Thyroid gland (tissue), 4 donors: ENCODE measurements around the gene RPLP2. TPM values are rescaled to one million over a fixed set of nuclear protein-coding genes. Genes with fewer than 3 reads are reported as not detected.

Experiments
- DNase-seq, 2 donors: peaks; one replicate each; pipeline ENCODE4 v3.0.0-alpha.2; 2019
- H3K27ac ChIP-seq, 3 donors: fragments of 200-600 bp; sonication (generic); 1 replicate in 2 of 3; 2 replicates in 1 of 3; pipeline ENCODE4 v1.5.1; 2016 to 2019; ENCODE audit warnings: mild to moderate bottlenecking in 1 of 3, moderate library complexity in 1 of 3
- H3K27me3 ChIP-seq: fragments of 200-600 bp; sonication (generic); one replicate; pipeline ENCODE4 v1.5.1; 2019
- H3K36me3 ChIP-seq, 2 donors: fragments of 200-600 bp; sonication (generic); one replicate each; pipeline ENCODE4 v1.5.1; 2016 to 2019
- H3K4me1 ChIP-seq, 2 donors: fragments of 200-600 bp; sonication (generic); one replicate each; pipeline ENCODE4 v1.5.1; 2017 to 2019
- H3K4me3 ChIP-seq, 3 donors: fragments of 200-600 bp; sonication (generic); replicated peaks in 1 of 3; 1 replicate in 2 of 3; 2 replicates in 1 of 3; pipeline ENCODE4 v1.5.1; 2016; ENCODE audit warnings: mild to moderate bottlenecking in 1 of 3
- H3K9me3 ChIP-seq: fragments of 200-600 bp; sonication (generic); one replicate; pipeline ENCODE4 v1.5.1; 2017
- POLR2A ChIP-seq, 2 donors: fragments of 450-650 bp; IDR thresholded peaks; one replicate each; pipeline ENCODE4 v1.6.1; 2017; ENCODE audit warnings: antibody characterized with exemption in 2 of 2, mild to moderate bottlenecking in 2 of 2, moderate library complexity in 1 of 2
- WGBS, 2 donors: methylation state at CpG; one replicate each; pipeline ENCODE4 v1.1.5; 2017; 5-methylcytosine and 5-hydroxymethylcytosine counted together
- intact Hi-C: fragments of 100-400 bp; cut with DNase I; formaldehyde crosslinking; loops from one replicate; pipeline ENCODE4 v1.15.1; 2023
- total RNA-seq, 4 donors: library from RNA; depleted of rRNA; stranded (reverse); fragments of >200 nt; gene quantifications; one replicate each; pipeline ENCODE4 v1.2.3, GENCODE V29; 2016
- TF ChIP-seq, protein P1 (sequence below), 6 experiments: fragments of 200-600 bp in 3 of 6; fragments of 450-650 bp in 3 of 6; sonication (generic) in 3 of 6; IDR thresholded peaks; one replicate each; pipeline ENCODE4 v1.5.1; 2016 to 2019; ENCODE audit warnings: antibody characterized with exemption in 6 of 6, mild to moderate bottlenecking in 2 of 6, inconsistent platforms in 1 of 6, moderate library complexity in 1 of 6

Gene RPLP2
- total RNA-seq, 4 donors from 2014 or later: 172 to 526 (median 290) TPM

DNA sequence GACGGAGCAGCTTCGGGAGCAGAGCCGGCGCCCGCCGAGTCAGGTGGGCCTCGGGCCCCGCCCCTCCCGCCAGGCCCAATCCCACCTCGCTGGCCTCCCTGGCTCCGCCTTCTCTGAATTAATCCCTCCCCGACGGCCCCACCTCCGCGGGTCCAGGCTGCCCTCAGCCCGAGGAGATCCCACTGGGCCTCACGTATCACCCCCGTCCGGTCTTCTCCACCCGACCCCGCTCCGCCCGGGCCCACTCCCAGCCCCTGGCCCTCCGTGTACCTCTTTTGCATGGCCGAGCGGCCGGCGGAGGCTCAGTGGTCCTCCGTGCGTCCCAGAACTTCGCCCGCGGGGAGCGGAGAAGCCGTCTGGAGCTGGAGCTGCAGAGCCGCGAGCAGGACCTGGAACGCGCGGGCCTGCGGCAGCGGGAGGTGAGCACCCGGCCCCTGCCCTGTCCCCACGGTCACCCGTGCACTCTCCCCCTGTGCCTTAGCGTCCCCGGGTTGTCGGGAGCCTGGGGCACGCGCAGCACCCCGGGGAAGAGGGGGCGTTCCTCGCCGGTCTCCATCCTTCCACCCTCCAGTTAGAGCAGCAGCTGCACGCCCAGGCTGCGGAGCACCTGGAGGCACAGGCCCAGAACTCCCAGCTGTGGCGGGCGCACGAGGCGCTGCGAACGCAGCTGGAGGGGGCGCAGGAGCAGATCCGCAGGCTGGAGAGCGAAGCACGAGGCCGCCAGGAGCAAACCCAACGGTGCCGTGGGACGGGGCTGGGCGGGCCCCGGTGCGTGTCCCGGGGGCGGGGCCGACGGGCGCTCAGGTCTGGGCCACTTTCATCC, 20.7 kb downstream of the RPLP2 start:
- peak in 1 of 2 donors; percentile 51 for TF ChIP-seq POLR2A (IDR thresholded peaks at IDR 0.05)
- TF ChIP-seq, protein P1, sequence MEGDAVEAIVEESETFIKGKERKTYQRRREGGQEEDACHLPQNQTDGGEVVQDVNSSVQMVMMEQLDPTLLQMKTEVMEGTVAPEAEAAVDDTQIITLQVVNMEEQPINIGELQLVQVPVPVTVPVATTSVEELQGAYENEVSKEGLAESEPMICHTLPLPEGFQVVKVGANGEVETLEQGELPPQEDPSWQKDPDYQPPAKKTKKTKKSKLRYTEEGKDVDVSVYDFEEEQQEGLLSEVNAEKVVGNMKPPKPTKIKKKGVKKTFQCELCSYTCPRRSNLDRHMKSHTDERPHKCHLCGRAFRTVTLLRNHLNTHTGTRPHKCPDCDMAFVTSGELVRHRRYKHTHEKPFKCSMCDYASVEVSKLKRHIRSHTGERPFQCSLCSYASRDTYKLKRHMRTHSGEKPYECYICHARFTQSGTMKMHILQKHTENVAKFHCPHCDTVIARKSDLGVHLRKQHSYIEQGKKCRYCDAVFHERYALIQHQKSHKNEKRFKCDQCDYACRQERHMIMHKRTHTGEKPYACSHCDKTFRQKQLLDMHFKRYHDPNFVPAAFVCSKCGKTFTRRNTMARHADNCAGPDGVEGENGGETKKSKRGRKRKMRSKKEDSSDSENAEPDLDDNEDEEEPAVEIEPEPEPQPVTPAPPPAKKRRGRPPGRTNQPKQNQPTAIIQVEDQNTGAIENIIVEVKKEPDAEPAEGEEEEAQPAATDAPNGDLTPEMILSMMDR (IDR thresholded peaks at IDR 0.05): no peak
- H3K27me3 ChIP-seq: no peaks in the 10 kb centered on the region
- peaks cover 0 to 3% of the 10 kb centered on the region in 2 donors for H3K36me3 ChIP-seq
- H3K4me3 ChIP-seq: peak overlapping the region in 1 of 3 donors; percentile 23
- no peak overlapping the region for H3K27ac ChIP-seq
- H3K9me3 ChIP-seq: no peaks in the 10 kb centered on the region
- peak; percentile 81 for DNase-seq
- H3K4me1 ChIP-seq: peaks cover 67 to 80% of the 10 kb centered on the region in 2 donors
- 2 to 4% methylated on average over 18 to 30 of the region's 78 CpGs for WGBS, 2 donors
- intact Hi-C loops: no loop called here

DNA sequence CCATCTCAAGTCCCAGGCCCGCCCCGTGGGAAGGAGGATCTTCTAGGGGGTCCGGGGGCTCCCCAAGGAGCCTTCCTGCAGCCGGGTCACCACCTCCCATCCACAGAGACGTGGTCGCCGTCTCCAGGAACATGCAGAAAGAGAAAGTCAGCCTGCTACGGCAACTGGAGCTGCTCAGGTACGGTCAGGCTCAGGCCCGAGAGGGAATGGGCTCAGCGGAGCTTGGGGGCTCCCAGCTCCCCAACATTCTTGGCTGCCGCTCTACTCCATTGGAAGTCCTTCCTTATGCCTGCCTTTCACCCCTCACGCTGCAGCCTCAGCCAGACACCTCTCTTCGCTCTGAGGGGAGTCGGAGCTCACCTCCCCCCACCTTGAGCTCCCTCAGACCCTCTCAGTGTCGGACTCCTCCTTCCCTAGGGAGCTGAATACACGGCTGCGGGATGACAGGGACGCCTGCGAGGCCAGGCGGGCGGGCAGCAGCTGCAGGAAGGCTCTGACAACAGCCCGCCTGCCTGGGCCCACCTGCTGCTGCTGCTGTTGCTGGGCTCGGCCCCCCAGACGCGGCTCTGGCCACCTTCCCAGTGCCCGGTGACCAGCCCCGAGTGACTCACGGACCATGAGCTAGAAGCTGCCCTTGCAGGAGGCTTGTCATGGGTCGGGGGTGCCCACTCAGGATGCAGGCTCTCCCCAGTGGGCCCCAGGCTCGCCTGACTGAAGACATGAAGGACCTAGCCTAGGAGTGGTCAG, 21.5 kb downstream of the RPLP2 start:
- Histone ChIP-seq H3K27me3 (no peaks in the 10 kb centered on the region), H3K4me1 (peaks cover 67 to 77% of the 10 kb centered on the region in 2 donors), H3K27ac (no peak overlapping the region), H3K36me3 (peaks cover 2 to 3% of the 10 kb centered on the region in 2 donors), H3K4me3 (peak overlapping the region in 1 of 3 donors; percentile 23), H3K9me3 (no peaks in the 10 kb centered on the region)
- DNase-seq: no peak
- 71 to 74% methylated on average over 19 of the region's 31 CpGs for WGBS, 2 donors
- intact Hi-C loops: no loop called here
- TF ChIP-seq POLR2A (IDR thresholded peaks at IDR 0.05): no peak
- TF ChIP-seq, protein P1 (IDR thresholded peaks at IDR 0.05): no peak

DNA sequence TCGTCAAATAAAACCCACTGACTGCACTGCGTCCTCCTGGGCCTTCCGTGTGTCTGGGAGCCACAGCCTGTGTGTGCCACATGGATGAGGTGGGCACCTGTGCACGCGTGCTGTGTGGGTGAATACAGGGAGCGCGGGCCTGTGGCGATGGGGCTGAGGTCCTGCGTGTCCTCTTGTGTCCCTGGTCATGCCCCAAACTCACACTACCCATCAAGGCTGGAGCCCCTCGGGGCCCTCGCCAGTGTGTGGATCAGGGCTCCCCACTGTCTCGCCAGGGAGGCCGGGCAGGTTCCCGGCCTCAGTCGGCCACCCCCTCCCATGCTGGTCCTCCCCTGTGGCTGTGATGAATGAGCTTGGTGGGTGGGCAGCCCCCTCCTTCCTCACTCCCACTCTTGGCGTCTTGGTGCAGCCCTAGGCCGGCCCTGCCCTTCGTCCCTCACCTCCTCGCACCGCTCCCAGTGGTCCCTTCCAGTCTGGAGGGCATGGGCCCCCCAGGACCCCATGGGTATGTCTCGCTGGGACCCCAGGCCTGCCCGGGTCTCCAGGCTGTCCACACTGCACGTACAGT, 22.3 kb downstream of the RPLP2 start:
- Histone ChIP-seq H3K27ac (peak overlapping the region in 1 of 3 donors; percentile 56), H3K27me3 (no peaks in the 10 kb centered on the region), H3K9me3 (no peaks in the 10 kb centered on the region), H3K4me1 (peaks cover 60 to 70% of the 10 kb centered on the region in 2 donors), H3K36me3 (peaks cover 10 to 11% of the 10 kb centered on the region in 2 donors), H3K4me3 (peak overlapping the region in 1 of 3 donors; percentile 67)
- DNase-seq: no peak
- WGBS, 2 donors: 73 to 79% methylated on average over 8 to 23 of the region's 23 CpGs
- intact Hi-C loops: no loop called here
- TF ChIP-seq POLR2A (IDR thresholded peaks at IDR 0.05): no peak

DNA sequence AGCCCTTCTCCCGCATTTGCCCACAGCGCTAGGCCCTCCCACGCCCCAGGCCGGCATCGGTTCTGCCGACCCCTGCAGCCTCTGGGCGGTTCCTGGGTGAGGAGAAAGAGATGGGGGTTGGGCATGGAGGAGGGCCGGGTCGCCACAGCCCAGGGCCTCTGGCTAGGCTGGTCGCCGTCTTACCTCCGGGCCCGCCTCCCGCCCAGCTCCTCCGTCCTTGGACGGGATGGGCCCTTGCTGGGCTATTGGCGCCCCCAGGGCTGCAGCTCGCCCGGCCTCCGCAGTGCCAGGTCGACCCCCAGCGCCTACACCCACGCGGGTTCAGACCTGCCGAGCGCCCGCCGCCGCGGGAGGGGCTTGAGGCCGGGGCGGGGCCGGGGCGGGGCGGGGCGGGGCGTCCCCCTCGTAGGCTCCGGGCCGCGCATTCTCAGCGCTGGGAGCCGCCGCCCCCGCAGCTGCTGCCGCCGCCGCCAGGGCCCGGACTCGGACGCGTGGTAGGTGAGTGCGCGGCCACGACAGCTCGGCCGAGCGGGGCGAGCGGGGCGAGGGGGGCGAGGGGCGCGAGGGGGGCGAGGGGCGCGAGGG, 22.9 kb downstream of the RPLP2 start, which contains the start of gene CD151:
TSS of gene CD151 (plus strand) at position 424 of the 585 bp plus-strand sequence. CDS start 3,118 bp downstream, outside the sequence.
- Histone ChIP-seq H3K4me3 (peak within 1 kb of the TSS; percentile 60 to 77 (median 67)), H3K27ac (peak within 1 kb of the TSS; percentile 50 to 79 (median 74)), H3K27me3 (no peaks in the 10 kb centered on the region), H3K4me1 (peaks cover 56 to 65% of the 10 kb centered on the region in 2 donors), H3K9me3 (no peaks in the 10 kb centered on the region), H3K36me3 (peaks cover 15 to 16% of the 10 kb centered on the region in 2 donors)
- intact Hi-C loops: no loop called here
- peak; percentile 53 to 71 for DNase-seq
- 9% methylated on average over 16 of the region's 67 CpGs; no CpG with 5 or more reads in 1 of the 2 donors for WGBS, 2 donors
- TF ChIP-seq POLR2A (IDR thresholded peaks at IDR 0.05): no peak
- TF ChIP-seq, protein P1 (IDR thresholded peaks at IDR 0.05): peak in 1 of 6 experiments; percentile 22
